Measurements from ENCODE around the gene ZNF2.
A peak's percentile ranks its signal among the peaks of the same experiment; 100 is the strongest.
"Not testable (repeated sequence)": the region's sequence is repeated elsewhere in the genome, so short reads cannot be mapped to it uniquely, and the experiment has no call there.

ZNF2 gene

DNA sequence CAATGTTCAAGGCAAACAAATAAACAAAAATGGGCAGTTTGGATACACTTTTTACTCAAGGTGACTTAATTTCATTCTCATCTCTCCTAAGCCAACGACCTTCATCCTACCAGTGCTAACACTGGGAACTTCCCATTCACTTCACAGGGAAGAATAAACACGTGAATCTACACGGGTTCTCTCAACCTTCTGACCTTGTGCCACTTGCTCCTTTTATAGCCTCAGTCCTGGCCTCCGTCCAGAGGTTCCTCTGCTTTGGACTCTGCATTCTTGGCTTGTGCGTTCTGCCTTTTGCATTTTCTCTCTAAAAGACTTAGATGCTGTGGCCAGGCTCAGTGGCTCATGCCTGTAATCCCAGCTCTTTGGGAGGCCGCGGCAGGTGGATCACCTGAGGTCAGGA is 13.8 kb downstream of the ZNF2 start:
- Mint-ChIP-seq H3K36me3 (peaks cover 60% of the 10 kb centered on the region), H3K4me3 (no peak overlapping the region), H3K9me3 (peaks cover 17% of the 10 kb centered on the region), H3K27me3 (no peaks in the 10 kb centered on the region), H3K27ac (no peak overlapping the region), H3K4me1 (no peaks in the 10 kb centered on the region)

DNA sequence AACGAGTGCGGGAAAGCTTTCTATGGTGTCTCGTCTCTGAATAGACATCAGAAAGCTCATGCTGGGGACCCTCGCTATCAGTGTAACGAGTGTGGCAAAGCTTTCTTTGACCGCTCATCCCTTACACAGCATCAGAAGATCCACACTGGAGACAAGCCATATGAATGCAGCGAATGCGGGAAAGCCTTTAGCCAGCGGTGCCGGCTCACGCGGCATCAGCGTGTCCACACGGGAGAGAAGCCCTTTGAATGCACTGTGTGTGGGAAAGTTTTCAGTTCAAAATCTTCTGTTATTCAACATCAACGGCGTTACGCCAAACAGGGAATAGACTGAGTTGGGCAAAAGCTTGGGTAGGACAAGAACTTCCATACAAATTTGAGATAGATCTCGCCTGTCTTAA is 16.2 kb downstream of the ZNF2 start:
- H3K9me3 Mint-ChIP-seq, result peaks cover 25% of the 10 kb centered on the region
- peaks cover 57% of the 10 kb centered on the region for H3K36me3 Mint-ChIP-seq
- H3K4me3 Mint-ChIP-seq, result no peak overlapping the region
- H3K27ac Mint-ChIP-seq, result no peak overlapping the region
- H3K27me3 Mint-ChIP-seq, result no peaks in the 10 kb centered on the region
- no peaks in the 10 kb centered on the region for H3K4me1 Mint-ChIP-seq

DNA sequence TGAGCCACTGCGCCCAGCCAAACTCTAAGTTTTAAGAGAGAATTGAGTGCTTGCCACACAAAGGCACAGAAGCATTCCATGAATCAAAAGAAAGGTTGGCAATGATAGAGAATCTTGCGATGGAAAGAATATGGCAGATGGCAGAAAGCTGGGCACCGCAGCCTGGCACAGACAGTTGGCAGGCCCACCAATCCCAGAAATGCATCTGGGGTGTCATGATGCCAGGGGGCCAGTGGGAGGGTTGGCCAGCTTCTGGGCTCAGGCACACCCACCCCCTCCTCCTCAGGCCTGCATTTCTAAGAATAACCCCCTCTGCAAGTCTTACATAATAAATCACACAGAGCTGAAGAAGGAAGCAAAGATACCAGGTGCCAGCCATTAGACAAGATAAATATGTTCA is 19.6 kb downstream of the ZNF2 start:
- Mint-ChIP-seq H3K9me3 (peaks cover 19% of the 10 kb centered on the region), H3K4me3 (no peak overlapping the region)

DNA sequence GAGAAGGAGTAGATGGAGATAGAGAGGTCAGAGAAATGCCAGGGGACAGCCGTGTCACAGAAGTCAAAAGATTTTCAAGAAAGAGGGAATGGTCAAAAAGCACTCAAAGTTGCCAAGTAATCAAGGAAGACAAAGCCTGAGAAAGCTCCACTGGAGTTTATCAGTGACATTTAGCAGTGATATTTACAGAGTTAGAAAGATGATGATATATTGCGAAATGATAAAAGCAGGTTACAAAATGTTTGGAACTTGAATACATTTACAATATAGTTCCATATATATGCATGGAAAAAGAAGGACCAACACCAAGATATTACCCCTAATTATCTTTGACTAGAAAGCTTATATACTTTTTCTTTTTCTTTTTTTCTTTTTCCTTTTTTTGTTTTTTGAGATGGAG is 20.4 kb downstream of the ZNF2 start:
- Mint-ChIP-seq H3K27me3 (peaks cover 8% of the 10 kb centered on the region), H3K36me3 (peaks cover 24% of the 10 kb centered on the region), H3K27ac (no peak overlapping the region), H3K4me1 (no peaks in the 10 kb centered on the region), H3K4me3 (no peak overlapping the region), H3K9me3 (peaks cover 15% of the 10 kb centered on the region)

More for the DNA sequence above, 19.6 kb downstream of the ZNF2 start:
- Mint-ChIP-seq H3K27ac (no peak overlapping the region), H3K27me3 (peaks cover 6% of the 10 kb centered on the region), H3K4me1 (no peaks in the 10 kb centered on the region), H3K36me3 (peaks cover 29% of the 10 kb centered on the region)

DNA sequence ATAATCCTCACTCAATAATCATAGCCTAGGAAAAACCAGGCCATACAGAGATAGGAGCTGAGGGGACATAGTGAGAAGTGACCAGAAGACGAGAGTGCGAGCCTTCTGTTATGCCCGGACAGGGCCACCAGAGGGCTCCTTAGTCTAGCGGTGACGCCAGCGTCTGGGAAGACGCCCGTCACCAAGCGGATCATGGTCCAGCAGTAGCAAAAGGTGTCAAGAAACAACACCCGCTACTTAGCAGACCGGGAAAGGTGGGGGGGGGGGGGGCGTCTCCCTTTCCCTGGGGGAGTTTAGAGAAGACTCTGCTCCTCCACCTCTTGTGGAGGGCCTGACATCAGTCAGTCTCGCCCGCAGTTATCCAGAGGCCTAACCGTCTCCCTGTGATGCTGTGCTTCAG is 27.3 kb downstream of the ZNF2 start:
- not testable (repeated sequence) for H3K9me3 Mint-ChIP-seq, H3K27ac Mint-ChIP-seq

DNA sequence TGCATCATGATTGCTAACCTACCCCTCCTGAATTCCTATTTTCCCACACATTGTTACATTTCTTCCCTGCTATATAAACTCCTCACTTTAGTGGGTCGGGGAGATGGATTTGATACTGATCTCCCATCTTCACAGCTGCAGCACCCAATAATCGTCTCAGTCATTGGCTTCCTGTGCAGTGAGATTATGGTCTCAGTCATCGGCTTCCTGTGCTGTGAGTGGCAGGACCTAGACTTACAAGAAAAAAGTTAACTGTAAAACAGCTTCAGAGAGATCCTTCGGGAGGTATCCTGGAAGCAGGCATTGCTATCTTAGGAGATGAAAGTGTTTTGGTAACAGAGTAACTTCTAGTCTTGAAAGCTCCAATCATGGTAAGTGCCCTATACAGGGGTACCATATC is 38.3 kb downstream of the ZNF2 start:
- Mint-ChIP-seq H3K4me3 (no peak overlapping the region), H3K27me3 (no peaks in the 10 kb centered on the region), H3K36me3 (peaks cover 10% of the 10 kb centered on the region), H3K27ac (no peak overlapping the region), H3K4me1 (peaks cover 14% of the 10 kb centered on the region), H3K9me3 (no peaks in the 10 kb centered on the region)

More for the DNA sequence above, 27.3 kb downstream of the ZNF2 start:
- H3K36me3 Mint-ChIP-seq, H3K4me3 Mint-ChIP-seq, H3K4me1 Mint-ChIP-seq: not testable (repeated sequence)
- H3K27me3 Mint-ChIP-seq, result peaks cover 19% of the 10 kb centered on the region

DNA sequence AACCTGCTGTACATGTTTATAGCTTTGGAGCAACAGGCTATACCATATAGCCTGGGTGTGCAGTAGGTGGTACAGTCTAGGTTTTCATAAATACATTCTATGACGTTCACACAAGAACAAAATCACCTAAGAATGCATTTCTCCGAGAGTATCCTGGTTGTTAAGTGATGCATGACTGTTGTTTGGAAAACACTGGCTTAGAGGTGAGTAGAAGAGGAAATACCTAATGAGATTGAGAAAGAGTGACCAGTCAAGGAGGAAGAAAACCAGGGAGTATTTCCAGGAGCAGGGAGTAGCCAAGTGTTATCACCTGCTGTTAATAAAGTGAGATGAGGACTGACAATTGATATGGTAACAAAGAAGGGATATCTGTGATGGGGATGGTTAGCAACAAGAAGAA is 38.8 kb downstream of the ZNF2 start:
- Mint-ChIP-seq H3K4me1 (peaks cover 14% of the 10 kb centered on the region), H3K36me3 (peaks cover 14% of the 10 kb centered on the region), H3K27ac (no peak overlapping the region)

DNA sequence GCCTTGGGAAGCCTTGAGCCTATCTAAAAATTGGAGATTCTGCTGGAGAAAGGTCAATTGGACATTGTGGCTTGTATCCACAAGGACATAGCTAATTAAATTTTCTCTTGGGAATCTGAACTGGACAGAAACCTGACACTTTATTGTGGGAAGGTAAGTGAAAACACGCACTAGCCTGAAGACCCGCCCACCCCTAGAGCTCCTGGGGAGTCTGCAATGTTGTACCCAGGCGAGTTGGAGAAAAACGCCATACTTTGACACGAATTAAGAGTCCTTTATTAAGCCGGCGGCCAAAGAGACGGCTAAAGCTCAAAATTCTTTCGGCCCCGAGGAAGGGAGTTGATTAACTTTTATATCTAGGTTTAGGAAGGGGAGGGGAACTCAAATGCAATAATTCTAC is 40.5 kb downstream of the ZNF2 start:
- H3K4me3 Mint-ChIP-seq, result peak overlapping the region; percentile 94
- peak overlapping the region; percentile 25 for H3K27ac Mint-ChIP-seq
- H3K4me1 Mint-ChIP-seq, result peaks cover 18% of the 10 kb centered on the region
- H3K36me3 Mint-ChIP-seq, result peaks cover 26% of the 10 kb centered on the region
- H3K27me3 Mint-ChIP-seq, result no peaks in the 10 kb centered on the region
- peaks cover 15% of the 10 kb centered on the region for H3K9me3 Mint-ChIP-seq

More for the DNA sequence above, 38.8 kb downstream of the ZNF2 start:
- Mint-ChIP-seq H3K9me3 (peaks cover 2% of the 10 kb centered on the region), H3K4me3 (no peak overlapping the region), H3K27me3 (no peaks in the 10 kb centered on the region)

DNA sequence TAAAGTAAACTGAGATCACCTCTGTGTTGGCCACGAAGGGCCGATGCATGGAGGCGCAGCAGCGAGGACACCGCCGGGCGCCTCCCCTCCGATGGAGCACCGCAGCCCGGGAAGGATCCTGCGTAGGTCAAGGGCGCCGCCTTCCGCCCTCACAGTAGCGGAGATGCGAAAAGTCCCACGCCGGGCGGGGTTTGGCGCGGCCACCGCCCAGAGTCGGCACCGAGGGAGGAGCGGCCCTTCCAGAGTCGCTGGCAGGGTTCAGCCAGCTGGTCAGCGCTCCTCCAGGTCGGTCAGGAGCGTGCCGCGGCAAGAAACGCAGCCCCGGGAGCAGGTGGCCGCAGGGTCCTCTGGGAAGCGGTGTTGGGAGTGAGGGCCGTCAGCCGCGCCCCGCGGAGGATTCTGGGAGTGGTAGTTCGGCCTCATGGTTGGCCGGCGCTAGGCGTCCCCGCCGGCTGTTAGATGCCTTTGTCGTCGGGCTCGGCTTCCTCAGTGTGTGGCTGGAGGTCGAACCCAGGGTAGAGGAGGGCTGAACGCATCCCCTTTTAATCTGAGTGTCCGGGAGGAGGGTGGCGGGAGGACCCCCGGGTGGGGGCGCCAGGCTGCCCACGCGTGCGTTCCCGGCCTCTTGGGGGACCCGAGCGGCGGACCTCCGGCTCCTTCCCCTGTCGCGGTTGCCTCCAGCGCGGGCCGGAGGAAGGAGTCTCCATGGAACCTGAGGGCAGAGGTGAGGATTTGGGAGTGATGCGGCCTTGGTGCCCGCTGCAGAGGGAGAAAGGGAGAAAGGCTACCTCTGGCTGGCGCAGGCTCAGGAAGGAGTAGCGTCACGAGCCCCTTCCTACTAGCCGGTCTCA is 41.7 kb downstream of the ZNF2 start, which contains the start of gene ZNF892:
TSS of gene ZNF892 (plus strand) at position 411 of the 851 bp plus-strand sequence. CDS start at position 706, 295 bp downstream.
- peak within 1 kb of the TSS; percentile 59 for H3K27ac Mint-ChIP-seq
- peaks cover 15% of the 10 kb centered on the region for H3K9me3 Mint-ChIP-seq
- no peaks in the 10 kb centered on the region for H3K27me3 Mint-ChIP-seq
- peaks cover 37% of the 10 kb centered on the region for H3K36me3 Mint-ChIP-seq
- peak within 1 kb of the TSS; percentile 94 for H3K4me3 Mint-ChIP-seq
- peaks cover 18% of the 10 kb centered on the region for H3K4me1 Mint-ChIP-seq

DNA sequence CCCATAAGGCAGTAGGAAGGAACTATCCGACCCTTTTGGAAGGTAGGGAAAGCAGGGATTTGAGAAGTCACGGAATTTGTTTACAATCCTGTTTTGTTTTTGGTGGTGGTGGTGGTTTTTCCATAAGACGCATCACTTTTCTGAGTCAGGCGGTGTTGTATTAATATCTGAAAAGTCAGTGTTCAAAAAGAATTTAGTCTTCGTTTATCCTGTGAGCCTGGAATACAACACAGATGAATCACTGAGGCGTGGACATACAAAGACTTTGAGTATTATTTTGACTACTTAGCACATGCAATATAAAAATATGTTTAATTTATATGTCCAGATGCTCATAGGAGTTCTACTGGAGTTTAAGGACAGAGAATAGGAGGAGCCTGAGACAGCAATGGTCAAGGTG is 42.5 kb downstream of the ZNF2 start:
- Mint-ChIP-seq H3K9me3 (peaks cover 22% of the 10 kb centered on the region), H3K4me1 (peaks cover 18% of the 10 kb centered on the region), H3K27ac (no peak overlapping the region), H3K4me3 (peak overlapping the region; percentile 94), H3K27me3 (no peaks in the 10 kb centered on the region), H3K36me3 (peaks cover 44% of the 10 kb centered on the region)

DNA sequence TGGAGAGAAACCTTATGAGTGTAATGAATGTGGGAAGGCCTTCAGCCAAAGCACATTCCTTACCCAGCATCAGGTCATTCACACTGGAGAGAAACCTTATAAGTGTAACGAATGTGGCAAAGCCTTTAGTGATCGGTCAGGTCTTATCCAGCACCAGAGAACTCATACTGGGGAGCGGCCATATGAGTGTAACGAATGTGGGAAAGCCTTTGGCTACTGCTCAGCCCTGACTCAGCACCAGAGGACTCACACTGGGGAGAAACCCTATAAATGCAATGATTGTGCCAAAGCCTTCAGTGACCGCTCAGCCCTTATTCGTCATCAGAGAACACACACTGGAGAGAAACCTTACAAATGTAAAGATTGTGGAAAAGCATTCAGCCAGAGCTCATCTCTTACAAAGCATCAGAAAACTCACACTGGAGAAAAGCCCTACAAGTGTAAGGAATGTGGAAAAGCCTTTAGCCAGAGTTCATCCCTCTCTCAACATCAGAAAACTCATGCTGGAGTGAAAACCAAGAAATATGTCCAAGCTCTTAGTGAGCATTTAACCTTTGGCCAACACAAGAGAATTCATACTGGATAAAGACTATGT is 49.5 kb downstream of the ZNF2 start:
- H3K36me3 Mint-ChIP-seq, result peaks cover 78% of the 10 kb centered on the region
- H3K4me3 Mint-ChIP-seq, result no peak overlapping the region
- H3K9me3 Mint-ChIP-seq, result peaks cover 48% of the 10 kb centered on the region
- H3K4me1 Mint-ChIP-seq, result no peaks in the 10 kb centered on the region
- H3K27ac Mint-ChIP-seq, result no peak overlapping the region
- H3K27me3 Mint-ChIP-seq, result no peaks in the 10 kb centered on the region

DNA sequence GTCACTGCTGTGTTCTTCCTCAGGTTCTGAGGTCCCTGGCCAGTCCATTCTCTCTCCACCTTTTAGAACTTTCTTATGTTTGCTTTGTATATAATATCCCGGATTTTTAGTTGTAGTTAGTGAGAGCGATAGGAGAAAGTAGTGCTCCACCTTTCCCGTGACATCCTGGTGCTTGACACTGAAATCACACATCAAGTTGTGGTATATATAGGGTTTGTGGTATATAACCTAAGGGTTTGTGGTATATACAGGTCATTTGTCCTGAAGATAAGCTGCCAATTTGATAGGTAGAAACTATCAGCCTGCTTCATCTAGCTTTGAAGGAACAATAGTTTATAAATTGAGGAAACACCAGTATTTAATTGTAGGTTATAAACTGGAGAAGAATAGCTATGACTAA is 54.8 kb downstream of the ZNF2 start:
- no peaks in the 10 kb centered on the region for H3K4me1 Mint-ChIP-seq
- H3K27me3 Mint-ChIP-seq, result no peaks in the 10 kb centered on the region
- no peak overlapping the region for H3K4me3 Mint-ChIP-seq
- H3K36me3 Mint-ChIP-seq, result peaks cover 56% of the 10 kb centered on the region
- H3K27ac Mint-ChIP-seq, result no peak overlapping the region
- peaks cover 30% of the 10 kb centered on the region for H3K9me3 Mint-ChIP-seq

DNA sequence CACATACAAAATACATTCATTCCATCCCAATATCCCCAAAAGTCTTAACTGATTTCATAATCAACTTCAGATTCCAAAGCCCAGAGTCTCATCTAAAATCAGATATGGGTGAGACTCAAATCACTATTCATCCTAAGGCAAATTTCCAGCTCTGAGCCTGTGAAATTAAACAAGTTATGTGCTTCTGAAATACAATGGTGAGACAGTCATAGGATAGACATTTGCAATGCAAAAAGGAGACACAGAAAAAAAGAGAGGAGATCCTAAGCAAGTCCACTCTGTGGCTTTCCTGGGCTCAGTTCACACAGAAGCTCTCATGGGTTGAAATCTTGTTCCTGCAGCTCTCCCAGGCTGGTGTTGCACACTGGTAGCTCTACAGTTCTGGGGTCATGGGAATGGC is 60.0 kb downstream of the ZNF2 start:
- H3K9me3 Mint-ChIP-seq, result peaks cover 24% of the 10 kb centered on the region

DNA sequence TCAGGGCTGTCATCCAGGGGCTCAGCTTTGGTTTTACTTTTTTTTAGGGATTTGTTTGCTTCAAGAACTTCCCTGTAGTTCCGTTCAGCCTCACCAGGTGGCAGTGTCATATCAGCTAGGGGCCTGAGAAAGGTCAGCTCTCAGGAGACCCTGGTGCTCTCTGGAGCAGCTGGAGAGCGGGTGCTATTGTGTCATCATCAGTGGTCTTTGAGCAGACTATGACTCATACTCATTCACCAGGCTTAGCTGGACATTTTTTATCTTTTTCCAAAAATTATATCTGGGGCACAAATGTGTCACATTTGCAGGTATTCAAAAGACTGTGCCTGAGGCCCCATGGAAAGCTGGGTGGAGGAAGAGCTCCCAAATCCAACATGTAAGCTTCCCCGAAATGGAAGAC is 66.1 kb downstream of the ZNF2 start:
- Mint-ChIP-seq H3K36me3 (peaks cover 18% of the 10 kb centered on the region), H3K27ac (no peak overlapping the region), H3K9me3 (peaks cover 13% of the 10 kb centered on the region), H3K4me3 (no peak overlapping the region), H3K4me1 (no peaks in the 10 kb centered on the region), H3K27me3 (no peaks in the 10 kb centered on the region)

More for the DNA sequence above, 60.0 kb downstream of the ZNF2 start:
- Mint-ChIP-seq H3K36me3 (peaks cover 39% of the 10 kb centered on the region), H3K27ac (no peak overlapping the region), H3K4me1 (no peaks in the 10 kb centered on the region), H3K27me3 (no peaks in the 10 kb centered on the region), H3K4me3 (no peak overlapping the region)

DNA sequence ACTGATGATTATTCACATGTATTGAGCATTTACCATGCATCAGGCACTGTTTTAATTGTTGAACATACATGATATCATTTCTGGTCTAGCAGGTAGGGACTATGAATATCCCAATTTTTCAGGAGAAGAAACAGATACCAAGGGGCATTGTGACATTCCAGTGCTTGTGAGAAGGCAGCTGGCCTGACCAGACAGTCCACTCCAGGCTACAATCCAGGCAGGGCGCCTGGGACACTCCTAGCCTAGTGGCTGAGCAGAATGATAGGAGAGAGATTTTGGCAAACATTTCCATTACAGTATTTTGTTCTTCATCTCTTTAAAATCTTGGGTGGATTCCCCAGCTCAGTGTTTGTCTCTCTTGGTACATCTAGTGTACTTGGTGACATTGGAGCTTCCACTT is 66.6 kb downstream of the ZNF2 start:
- H3K9me3 Mint-ChIP-seq, result peaks cover 13% of the 10 kb centered on the region
- H3K4me1 Mint-ChIP-seq, result no peaks in the 10 kb centered on the region
- no peak overlapping the region for H3K4me3 Mint-ChIP-seq

More for the DNA sequence above, 66.6 kb downstream of the ZNF2 start:
- no peaks in the 10 kb centered on the region for H3K27me3 Mint-ChIP-seq
- peaks cover 16% of the 10 kb centered on the region for H3K36me3 Mint-ChIP-seq
- no peak overlapping the region for H3K27ac Mint-ChIP-seq

Data from activated naive CD4-positive, alpha-beta T cell treated with anti-CD3 and anti-CD28 coated beads, Interleukin-2, amount 50 U/mL, for 24 hours (primary cell).